K562 (cell line): ENCODE measurements around the gene VENTX. TPM values are rescaled to one million over a fixed set of nuclear protein-coding genes. Genes with fewer than 3 reads are reported as not detected.

Source experiments
- ATAC-seq: fragments of 200-7000 bp; cut with Tn5 transposase; 3 replicates; pipeline ENCODE4 v1.9.1; 2020; ENCODE audit warnings: moderate library complexity
- BruUV-seq: library from RNA; stranded (reverse); fragments of 400-500 nt; replicated peaks from 2 replicates; lab custom pipeline; 2021; lab: Mats Ljungman, UMichigan
- CTCF ChIA-PET: fragments of 300-600 bp; formaldehyde crosslinking; extraction: SDS; loops from one replicate; lab custom pipeline; 2021; ENCODE audit warnings: low intra/inter-chr PET ratio; lab: Yijun Ruan, JAX
- POLR2A ChIA-PET: fragments of 300-600, 350-650 bp; sonication (Branson Sonifier 250); formaldehyde crosslinking; extraction: SDS; loops from one replicate; lab custom pipeline; 2021; ENCODE audit warnings: antibody characterized with exemption, inconsistent platforms; lab: Yijun Ruan, JAX
- DNase-seq, 4 experiments: peaks; one replicate each; pipeline versions ENCODE4 v3.0.0 to v3.0.0-alpha.2; 2011 to 2018; ENCODE audit warnings: low spot score in 3 of 4, mixed read lengths in 3 of 4; ENCODE audit errors: extremely low read depth in 1 of 4
- FAIRE-seq: peaks from 2 replicates; lab custom pipeline; 2011; peaks lifted over from hg19 to GRCh38; lab: Jason Lieb, UNC
- H2AFZ ChIP-seq: 2 replicates; pipeline ENCODE4 v1.6.0; 2011; ENCODE audit warnings: low read depth, low read length, control low read depth, inconsistent platforms
- H3K27ac ChIP-seq: fragments of 200-600 bp; 3 replicates; pipeline ENCODE4 v1.8.0; 2011; ENCODE audit warnings: low read depth, mild to moderate bottlenecking, control low read depth, inconsistent platforms, low read length, moderate library complexity, mixed read lengths; ENCODE audit errors: extremely low read depth
- H3K27me3 ChIP-seq, 2 experiments: fragments of 300-600 bp in 1 of 2; 2 replicates in 1 of 2; 3 replicates in 1 of 2; pipeline versions ENCODE4 v1.6.0 to v1.8.0; 2011; ENCODE audit warnings: inconsistent platforms in 2 of 2, low read length in 2 of 2, mild to moderate bottlenecking in 1 of 2, mixed read lengths in 1 of 2, moderate library complexity in 1 of 2; ENCODE audit not compliant: control insufficient read depth in 2 of 2, insufficient read depth in 2 of 2
- H3K36me3 ChIP-seq: fragments of 300-600 bp; 3 replicates; pipeline ENCODE4 v1.8.0; 2011; ENCODE audit warnings: mild to moderate bottlenecking, low read length, inconsistent platforms; ENCODE audit not compliant: control insufficient read depth, insufficient read depth
- H3K4me1 ChIP-seq, 2 experiments: fragments of 200-600 bp in 1 of 2; replicated peaks in 1 of 2; 2 replicates in 1 of 2; 3 replicates in 1 of 2; pipeline versions ENCODE4 v1.5.1 to v1.8.0; 2011; ENCODE audit warnings: inconsistent platforms in 2 of 2, low read length in 2 of 2, mild to moderate bottlenecking in 1 of 2, mixed read lengths in 1 of 2, moderate library complexity in 1 of 2; ENCODE audit not compliant: control insufficient read depth in 2 of 2, insufficient read depth in 2 of 2
- H3K4me2 ChIP-seq: 2 replicates; pipeline ENCODE4 v1.6.1; 2011; ENCODE audit warnings: low read length, control low read depth, inconsistent platforms, mixed read lengths; ENCODE audit not compliant: insufficient read depth
- H3K4me3 ChIP-seq: fragments of 200-600 bp; sonication (generic), shearing (Covaris generic); 2 replicates; pipeline ENCODE4 v1.5.1; 2016; ENCODE audit warnings: control low read depth, inconsistent platforms
- H3K79me2 ChIP-seq: fragments of 200-600 bp; 3 replicates; pipeline ENCODE4 v1.8.0; 2011; ENCODE audit warnings: low read length, inconsistent platforms; ENCODE audit not compliant: control insufficient read depth, insufficient read depth
- H3K9ac ChIP-seq, 2 experiments: 2 replicates each; pipeline versions ENCODE4 v1.6.0 to v1.6.1; 2011; ENCODE audit warnings: low read depth in 2 of 2, low read length in 2 of 2, control low read depth in 1 of 2, inconsistent platforms in 1 of 2, mild to moderate bottlenecking in 1 of 2, mixed read lengths in 1 of 2; ENCODE audit not compliant: insufficient read depth in 1 of 2
- H3K9me1 ChIP-seq: one replicate; pipeline ENCODE4 v1.6.0; 2011; ENCODE audit warnings: inconsistent platforms, mild to moderate bottlenecking, low read length, moderate library complexity; ENCODE audit not compliant: control insufficient read depth, insufficient read depth
- H3K9me3 ChIP-seq: replicated peaks from 2 replicates; pipeline ENCODE4 v1.5.1; 2011; ENCODE audit warnings: low read depth, low read length, inconsistent platforms; ENCODE audit not compliant: control insufficient read depth, insufficient read depth
- H4K20me1 ChIP-seq: replicated peaks from 2 replicates; pipeline ENCODE4 v1.6.1; 2011; ENCODE audit warnings: low read length, inconsistent platforms, mixed read lengths; ENCODE audit not compliant: control insufficient read depth, insufficient read depth
- CCAR2 ChIP-seq: fragments of 200-400 bp; formaldehyde crosslinking; IDR thresholded peaks from 2 replicates; pipeline ENCODE4 v1.6.1; 2017; ENCODE audit warnings: mild to moderate bottlenecking, low read depth, low read length
- EHMT2 ChIP-seq: fragments of 450-650 bp; IDR thresholded peaks from 2 replicates; pipeline ENCODE4 v1.6.1; 2018; ENCODE audit warnings: antibody characterized with exemption
- MTF1 ChIP-seq: fragments of 250-450 bp; sonication (Bioruptor Pico); IDR thresholded peaks from 2 replicates; pipeline ENCODE4 v1.9.0; 2021; ENCODE audit warnings: moderate library complexity, mild to moderate bottlenecking, inconsistent platforms, borderline replicate concordance
- RFX5 ChIP-seq: IDR thresholded peaks from 2 replicates; pipeline ENCODE4 v1.6.1; 2011; ENCODE audit warnings: low read depth, mild to moderate bottlenecking, improper control_type of control experiment, low read length
- SMARCB1 ChIP-seq: IDR thresholded peaks from 2 replicates; pipeline ENCODE4 v1.6.1; 2011; ENCODE audit warnings: improper control_type of control experiment, low read depth; ENCODE audit not compliant: insufficient read length
- WGBS: fragments of 100-300 bp; shearing (Covaris generic); methylation state at CpG from one replicate; pipeline ENCODE4 v1.1.6; 2016; ENCODE audit warnings: low coverage, mixed read lengths; ENCODE audit not compliant: insufficient coverage; ENCODE audit errors: missing lambda C conversion rate; 5-methylcytosine and 5-hydroxymethylcytosine counted together
- in situ Hi-C: fragments of 300-500 bp; cut with MboI; formaldehyde crosslinking; loops from 4 replicates; pipeline ENCODE4 v1.15.0; 2018; ENCODE audit warnings: inconsistent platforms, mixed read lengths
- intact Hi-C: fragments of 100-400 bp; cut with micrococcal nuclease; formaldehyde crosslinking; loops from 2 replicates; pipeline ENCODE4 v1.14.2; 2022
- polyA plus RNA-seq, 8 experiments: library from polyadenylated mRNA; depleted of rRNA in 4 of 8; stranded (reverse) in 5 of 8; unstranded in 3 of 8; fragments of >200 nt; fragmentation: Nextera tagmentation in 2 of 8; fragmentation: Illumina TruSeq in 1 of 8; extraction: Ambion mirVana in 2 of 8; extraction: Trizol in 1 of 8; gene quantifications; 2 replicates each; pipeline versions ENCODE4 v1.2.1 to v1.2.3, GENCODE V29; 2011 to 2014; ENCODE audit warnings: inconsistent platforms in 1 of 8, missing spikeins in 1 of 8
- total RNA-seq, 7 experiments: library from RNA; depleted of rRNA in 6 of 7; stranded (reverse); fragments of >200 nt in 6 of 7; fragmentation: Illumina TruSeq in 2 of 7; extraction: Trizol in 2 of 7; gene quantifications; 2 replicates each; pipeline versions ENCODE4 v1.2.1 to v1.2.3, GENCODE V29; 2011 to 2021; ENCODE audit warnings: low replicate concordance in 1 of 7
- TF ChIP-seq, protein P1 (sequence below): sonication (generic); formaldehyde crosslinking; IDR thresholded peaks from 2 replicates; pipeline ENCODE4 v1.8.0; 2022; ENCODE audit warnings: mild to moderate bottlenecking, missing genetic modification reagents
- TF ChIP-seq, protein P2 (sequence below): fragments of 450-650 bp; IDR thresholded peaks from 2 replicates; pipeline ENCODE4 v1.6.1; 2017; ENCODE audit warnings: antibody characterized with exemption, mild to moderate bottlenecking
- TF ChIP-seq, protein P3 (sequence below): sonication (generic); formaldehyde crosslinking; IDR thresholded peaks from 2 replicates; pipeline ENCODE4 v1.8.1; 2022; ENCODE audit warnings: missing genetic modification reagents

Gene VENTX
- total and polyA plus RNA-seq, 9 of the 15 experiments (the other 6 are each of a cell fraction or from before 2014, with no cell fraction given) = 0.07 to 0.70 (median 0.20) TPM; not detected in 1

DNA sequence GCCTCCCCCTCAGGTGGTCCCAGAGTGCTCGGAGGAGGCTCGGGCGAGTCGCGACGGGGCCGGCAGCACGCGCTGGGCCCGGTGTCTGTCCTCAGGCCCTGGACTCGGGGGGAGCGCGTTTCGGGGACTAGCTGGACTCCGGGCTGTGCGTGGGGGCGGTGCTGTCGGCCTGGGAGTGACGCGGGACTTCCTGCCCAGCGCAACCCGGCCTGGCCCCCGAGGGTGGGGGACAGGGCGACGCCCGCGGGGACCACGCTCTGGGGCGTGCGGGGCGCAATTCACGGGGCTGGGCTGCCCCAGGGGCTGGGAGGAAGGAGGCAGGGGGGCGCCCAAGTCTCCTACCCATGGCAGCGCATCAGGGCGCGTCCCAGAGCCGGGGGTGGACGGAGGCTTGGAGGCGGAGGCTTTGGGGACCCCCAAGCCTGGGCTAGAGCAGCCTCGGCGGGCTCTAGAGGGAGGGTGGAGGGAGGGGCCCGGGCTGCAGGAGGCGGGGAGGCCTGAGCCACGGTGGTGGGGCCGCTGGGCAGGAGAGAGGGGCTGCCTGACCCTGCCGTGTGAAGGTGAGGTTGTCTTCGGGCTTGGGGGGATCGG is 2.3 kb upstream of the VENTX start:
- no peaks in the 10 kb centered on the region for H3K9me1 ChIP-seq
- peak overlapping the region; percentile 70 for H2AFZ ChIP-seq
- no peaks in the 10 kb centered on the region for H3K79me2 ChIP-seq
- no TSS peak for BruUV-seq
- H3K27me3 ChIP-seq = no peaks in the 10 kb centered on the region
- peak overlapping the region; percentile 34 to 55; a peak in 3 of 4 replicates for H3K9ac ChIP-seq
- POLR2A ChIA-PET = no interaction called here
- peaks cover 0 to 46% of the 10 kb centered on the region in 2 experiments; a peak in 2 of 5 replicates for H3K4me1 ChIP-seq
- in situ Hi-C loops = no loop called here
- no peaks in the 10 kb centered on the region for H3K9me3 ChIP-seq
- FAIRE-seq = no peak
- peak; percentile 89 for ATAC-seq
- intact Hi-C loops = no loop called here
- no peaks in the 10 kb centered on the region for H4K20me1 ChIP-seq
- H3K4me3 ChIP-seq = peak overlapping the region; percentile 25
- CTCF ChIA-PET = no interaction called here
- H3K27ac ChIP-seq = 0 out of 3 replicates have a peak overlapping the region, but pooled peaks have one; percentile 36
- H3K36me3 ChIP-seq = no peaks in the 10 kb centered on the region
- WGBS = 34% methylated on average over 9 of the region's 48 CpGs
- H3K4me2 ChIP-seq = no peak overlapping the region
- peak in 3 of 4 experiments; percentile 65 to 69 (median 67) for DNase-seq
- TF ChIP-seq, protein P1, sequence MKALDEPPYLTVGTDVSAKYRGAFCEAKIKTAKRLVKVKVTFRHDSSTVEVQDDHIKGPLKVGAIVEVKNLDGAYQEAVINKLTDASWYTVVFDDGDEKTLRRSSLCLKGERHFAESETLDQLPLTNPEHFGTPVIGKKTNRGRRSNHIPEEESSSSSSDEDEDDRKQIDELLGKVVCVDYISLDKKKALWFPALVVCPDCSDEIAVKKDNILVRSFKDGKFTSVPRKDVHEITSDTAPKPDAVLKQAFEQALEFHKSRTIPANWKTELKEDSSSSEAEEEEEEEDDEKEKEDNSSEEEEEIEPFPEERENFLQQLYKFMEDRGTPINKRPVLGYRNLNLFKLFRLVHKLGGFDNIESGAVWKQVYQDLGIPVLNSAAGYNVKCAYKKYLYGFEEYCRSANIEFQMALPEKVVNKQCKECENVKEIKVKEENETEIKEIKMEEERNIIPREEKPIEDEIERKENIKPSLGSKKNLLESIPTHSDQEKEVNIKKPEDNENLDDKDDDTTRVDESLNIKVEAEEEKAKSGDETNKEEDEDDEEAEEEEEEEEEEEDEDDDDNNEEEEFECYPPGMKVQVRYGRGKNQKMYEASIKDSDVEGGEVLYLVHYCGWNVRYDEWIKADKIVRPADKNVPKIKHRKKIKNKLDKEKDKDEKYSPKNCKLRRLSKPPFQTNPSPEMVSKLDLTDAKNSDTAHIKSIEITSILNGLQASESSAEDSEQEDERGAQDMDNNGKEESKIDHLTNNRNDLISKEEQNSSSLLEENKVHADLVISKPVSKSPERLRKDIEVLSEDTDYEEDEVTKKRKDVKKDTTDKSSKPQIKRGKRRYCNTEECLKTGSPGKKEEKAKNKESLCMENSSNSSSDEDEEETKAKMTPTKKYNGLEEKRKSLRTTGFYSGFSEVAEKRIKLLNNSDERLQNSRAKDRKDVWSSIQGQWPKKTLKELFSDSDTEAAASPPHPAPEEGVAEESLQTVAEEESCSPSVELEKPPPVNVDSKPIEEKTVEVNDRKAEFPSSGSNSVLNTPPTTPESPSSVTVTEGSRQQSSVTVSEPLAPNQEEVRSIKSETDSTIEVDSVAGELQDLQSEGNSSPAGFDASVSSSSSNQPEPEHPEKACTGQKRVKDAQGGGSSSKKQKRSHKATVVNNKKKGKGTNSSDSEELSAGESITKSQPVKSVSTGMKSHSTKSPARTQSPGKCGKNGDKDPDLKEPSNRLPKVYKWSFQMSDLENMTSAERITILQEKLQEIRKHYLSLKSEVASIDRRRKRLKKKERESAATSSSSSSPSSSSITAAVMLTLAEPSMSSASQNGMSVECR (CRISPR knock-in tag) = no peak
- TF ChIP-seq SMARCB1 = no peak
- TF ChIP-seq CCAR2 = no peak
- TF ChIP-seq, protein P2, sequence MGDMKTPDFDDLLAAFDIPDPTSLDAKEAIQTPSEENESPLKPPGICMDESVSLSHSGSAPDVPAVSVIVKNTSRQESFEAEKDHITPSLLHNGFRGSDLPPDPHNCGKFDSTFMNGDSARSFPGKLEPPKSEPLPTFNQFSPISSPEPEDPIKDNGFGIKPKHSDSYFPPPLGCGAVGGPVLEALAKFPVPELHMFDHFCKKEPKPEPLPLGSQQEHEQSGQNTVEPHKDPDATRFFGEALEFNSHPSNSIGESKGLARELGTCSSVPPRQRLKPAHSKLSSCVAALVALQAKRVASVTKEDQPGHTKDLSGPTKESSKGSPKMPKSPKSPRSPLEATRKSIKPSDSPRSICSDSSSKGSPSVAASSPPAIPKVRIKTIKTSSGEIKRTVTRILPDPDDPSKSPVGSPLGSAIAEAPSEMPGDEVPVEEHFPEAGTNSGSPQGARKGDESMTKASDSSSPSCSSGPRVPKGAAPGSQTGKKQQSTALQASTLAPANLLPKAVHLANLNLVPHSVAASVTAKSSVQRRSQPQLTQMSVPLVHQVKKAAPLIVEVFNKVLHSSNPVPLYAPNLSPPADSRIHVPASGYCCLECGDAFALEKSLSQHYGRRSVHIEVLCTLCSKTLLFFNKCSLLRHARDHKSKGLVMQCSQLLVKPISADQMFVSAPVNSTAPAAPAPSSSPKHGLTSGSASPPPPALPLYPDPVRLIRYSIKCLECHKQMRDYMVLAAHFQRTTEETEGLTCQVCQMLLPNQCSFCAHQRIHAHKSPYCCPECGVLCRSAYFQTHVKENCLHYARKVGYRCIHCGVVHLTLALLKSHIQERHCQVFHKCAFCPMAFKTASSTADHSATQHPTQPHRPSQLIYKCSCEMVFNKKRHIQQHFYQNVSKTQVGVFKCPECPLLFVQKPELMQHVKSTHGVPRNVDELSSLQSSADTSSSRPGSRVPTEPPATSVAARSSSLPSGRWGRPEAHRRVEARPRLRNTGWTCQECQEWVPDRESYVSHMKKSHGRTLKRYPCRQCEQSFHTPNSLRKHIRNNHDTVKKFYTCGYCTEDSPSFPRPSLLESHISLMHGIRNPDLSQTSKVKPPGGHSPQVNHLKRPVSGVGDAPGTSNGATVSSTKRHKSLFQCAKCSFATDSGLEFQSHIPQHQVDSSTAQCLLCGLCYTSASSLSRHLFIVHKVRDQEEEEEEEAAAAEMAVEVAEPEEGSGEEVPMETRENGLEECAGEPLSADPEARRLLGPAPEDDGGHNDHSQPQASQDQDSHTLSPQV = 0 out of 2 replicates have a peak, but pooled peaks have one; percentile 35
- TF ChIP-seq MTF1 = no peak
- TF ChIP-seq, protein P3, sequence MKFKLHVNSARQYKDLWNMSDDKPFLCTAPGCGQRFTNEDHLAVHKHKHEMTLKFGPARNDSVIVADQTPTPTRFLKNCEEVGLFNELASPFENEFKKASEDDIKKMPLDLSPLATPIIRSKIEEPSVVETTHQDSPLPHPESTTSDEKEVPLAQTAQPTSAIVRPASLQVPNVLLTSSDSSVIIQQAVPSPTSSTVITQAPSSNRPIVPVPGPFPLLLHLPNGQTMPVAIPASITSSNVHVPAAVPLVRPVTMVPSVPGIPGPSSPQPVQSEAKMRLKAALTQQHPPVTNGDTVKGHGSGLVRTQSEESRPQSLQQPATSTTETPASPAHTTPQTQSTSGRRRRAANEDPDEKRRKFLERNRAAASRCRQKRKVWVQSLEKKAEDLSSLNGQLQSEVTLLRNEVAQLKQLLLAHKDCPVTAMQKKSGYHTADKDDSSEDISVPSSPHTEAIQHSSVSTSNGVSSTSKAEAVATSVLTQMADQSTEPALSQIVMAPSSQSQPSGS (CRISPR knock-in tag) = no peak
- TF ChIP-seq EHMT2 = no peak
- no peak for TF ChIP-seq RFX5
